HG03342 (cell line): ENCODE measurements around the gene PDZD8.

Experiments
- ATAC-seq: cut with Tn5 transposase; IDR thresholded peaks from one replicate; pipeline ENCODE4 v1.9.1; 2021; ENCODE audit warnings: mild to moderate bottlenecking, moderate library complexity; ENCODE audit not compliant: unreplicated experiment

Gene PDZD8, protein sequence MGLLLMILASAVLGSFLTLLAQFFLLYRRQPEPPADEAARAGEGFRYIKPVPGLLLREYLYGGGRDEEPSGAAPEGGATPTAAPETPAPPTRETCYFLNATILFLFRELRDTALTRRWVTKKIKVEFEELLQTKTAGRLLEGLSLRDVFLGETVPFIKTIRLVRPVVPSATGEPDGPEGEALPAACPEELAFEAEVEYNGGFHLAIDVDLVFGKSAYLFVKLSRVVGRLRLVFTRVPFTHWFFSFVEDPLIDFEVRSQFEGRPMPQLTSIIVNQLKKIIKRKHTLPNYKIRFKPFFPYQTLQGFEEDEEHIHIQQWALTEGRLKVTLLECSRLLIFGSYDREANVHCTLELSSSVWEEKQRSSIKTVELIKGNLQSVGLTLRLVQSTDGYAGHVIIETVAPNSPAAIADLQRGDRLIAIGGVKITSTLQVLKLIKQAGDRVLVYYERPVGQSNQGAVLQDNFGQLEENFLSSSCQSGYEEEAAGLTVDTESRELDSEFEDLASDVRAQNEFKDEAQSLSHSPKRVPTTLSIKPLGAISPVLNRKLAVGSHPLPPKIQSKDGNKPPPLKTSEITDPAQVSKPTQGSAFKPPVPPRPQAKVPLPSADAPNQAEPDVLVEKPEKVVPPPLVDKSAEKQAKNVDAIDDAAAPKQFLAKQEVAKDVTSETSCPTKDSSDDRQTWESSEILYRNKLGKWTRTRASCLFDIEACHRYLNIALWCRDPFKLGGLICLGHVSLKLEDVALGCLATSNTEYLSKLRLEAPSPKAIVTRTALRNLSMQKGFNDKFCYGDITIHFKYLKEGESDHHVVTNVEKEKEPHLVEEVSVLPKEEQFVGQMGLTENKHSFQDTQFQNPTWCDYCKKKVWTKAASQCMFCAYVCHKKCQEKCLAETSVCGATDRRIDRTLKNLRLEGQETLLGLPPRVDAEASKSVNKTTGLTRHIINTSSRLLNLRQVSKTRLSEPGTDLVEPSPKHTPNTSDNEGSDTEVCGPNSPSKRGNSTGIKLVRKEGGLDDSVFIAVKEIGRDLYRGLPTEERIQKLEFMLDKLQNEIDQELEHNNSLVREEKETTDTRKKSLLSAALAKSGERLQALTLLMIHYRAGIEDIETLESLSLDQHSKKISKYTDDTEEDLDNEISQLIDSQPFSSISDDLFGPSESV

DNA sequence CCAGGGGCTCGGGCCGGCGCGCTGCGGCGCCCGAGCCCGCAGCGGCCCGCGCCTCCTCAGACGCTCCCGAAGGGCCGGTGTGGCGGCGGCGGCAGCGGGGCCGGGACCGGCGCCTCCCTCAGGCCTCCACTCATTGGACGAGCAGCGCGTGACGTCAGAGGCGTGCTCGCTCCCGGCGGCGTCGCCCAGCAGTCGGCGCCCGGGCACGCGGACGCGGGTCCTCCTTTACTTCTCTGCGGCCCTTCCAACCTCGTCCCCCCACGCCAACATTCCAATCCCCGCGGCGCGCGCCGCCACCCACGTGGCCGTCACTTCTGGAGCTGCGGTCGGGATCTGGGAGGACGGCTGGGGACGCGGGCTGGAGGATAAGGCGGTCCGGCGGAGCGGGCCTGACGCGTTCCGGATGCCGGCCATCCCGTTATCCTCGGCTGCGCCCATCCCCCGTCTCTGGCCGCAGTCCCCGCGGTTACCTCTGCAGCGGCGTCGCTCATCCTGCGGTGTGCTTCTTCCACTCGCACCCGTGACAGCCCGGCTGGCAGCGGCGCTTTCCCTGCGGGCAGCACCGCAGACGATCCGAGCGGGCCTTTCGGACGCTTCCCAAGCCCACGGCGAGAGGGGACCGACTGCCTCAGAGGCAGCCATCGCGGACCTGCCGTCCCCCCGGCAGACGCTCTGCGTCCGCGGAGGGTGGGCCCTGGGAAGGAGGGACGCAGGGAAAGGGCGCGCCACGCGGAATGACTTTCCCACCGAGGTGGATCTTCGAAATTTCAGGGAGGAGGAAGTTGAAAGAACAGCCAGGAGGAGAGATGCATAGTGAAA, at the start of gene PDZD8:
PDZD8 (minus strand) TSS at position 81 of the 819 bp plus-strand sequence. CDS start 213 bp downstream, outside the sequence.
- ATAC-seq: peak; percentile 78

GRCh38 chr10:117424171-117424570, 48.9 kb upstream of the PDZD8 start:
- ATAC-seq: no peak

GRCh38 chr10:117421985-117422384, 46.7 kb upstream of the PDZD8 start:
- no peak for ATAC-seq

- ATAC-seq: no peak
These were observed 45.5 kb upstream of the PDZD8 start for GRCh38 chr10:117420768-117421167.

GRCh38 chr10:117419921-117420320, 44.7 kb upstream of the PDZD8 start:
- no peak for ATAC-seq

- no peak for ATAC-seq
These were observed 43.9 kb upstream of the PDZD8 start for GRCh38 chr10:117419159-117419558.

GRCh38 chr10:117418121-117418520, 42.9 kb upstream of the PDZD8 start:
- ATAC-seq: no peak

DNA sequence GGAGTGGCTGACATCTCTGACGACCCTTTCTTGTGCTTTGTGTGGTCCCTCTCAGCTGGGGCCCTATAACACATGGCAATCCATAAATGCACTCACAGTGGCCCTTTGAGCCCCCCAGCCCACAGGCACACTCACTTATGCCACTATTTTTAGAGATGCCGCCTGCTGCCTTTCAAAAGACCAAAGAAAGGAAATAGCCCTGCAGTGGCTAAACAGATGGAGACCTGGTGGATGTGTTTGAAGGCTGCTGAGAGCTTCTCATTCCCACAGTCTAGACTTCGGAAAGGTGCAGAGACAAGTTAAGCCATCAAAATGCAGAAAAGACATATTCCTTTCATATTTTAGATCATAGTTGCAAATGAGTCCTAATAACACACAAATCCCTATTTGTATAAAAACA, 42.0 kb upstream of the PDZD8 start:
- no peak for ATAC-seq

DNA sequence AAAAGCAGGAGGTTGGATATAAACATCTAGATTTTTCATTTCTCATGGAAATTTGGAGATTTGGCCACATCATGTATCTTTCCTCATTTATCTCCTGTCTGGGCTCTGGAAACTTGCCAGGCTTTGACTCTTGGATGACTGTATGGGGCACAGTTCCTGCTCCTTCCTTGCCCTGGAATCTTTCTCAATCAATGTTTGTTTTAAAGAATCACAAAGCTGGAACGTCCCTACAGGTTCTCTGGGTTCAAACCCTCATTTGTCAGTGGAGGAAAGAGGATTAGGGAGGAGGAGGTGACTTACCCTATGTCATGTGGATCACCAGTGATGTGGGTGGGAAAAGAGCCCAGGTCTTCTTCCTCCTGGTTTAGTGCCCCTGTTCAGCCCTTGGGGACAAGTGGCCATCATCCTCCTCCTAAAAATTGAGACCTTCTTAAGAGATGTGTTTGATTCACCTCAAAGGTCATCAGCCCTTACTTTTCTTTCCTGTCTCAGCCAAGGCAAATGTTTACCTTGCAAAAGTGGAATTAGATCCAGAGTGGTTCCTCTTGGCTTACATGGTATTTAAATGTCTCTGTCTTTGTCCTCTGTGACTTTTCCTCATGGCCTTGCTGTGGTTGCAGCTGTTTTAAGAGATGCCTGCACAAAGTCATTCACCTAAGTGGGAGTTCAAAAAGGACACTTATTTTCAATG, 38.8 kb upstream of the PDZD8 start:
- no peak for ATAC-seq

DNA sequence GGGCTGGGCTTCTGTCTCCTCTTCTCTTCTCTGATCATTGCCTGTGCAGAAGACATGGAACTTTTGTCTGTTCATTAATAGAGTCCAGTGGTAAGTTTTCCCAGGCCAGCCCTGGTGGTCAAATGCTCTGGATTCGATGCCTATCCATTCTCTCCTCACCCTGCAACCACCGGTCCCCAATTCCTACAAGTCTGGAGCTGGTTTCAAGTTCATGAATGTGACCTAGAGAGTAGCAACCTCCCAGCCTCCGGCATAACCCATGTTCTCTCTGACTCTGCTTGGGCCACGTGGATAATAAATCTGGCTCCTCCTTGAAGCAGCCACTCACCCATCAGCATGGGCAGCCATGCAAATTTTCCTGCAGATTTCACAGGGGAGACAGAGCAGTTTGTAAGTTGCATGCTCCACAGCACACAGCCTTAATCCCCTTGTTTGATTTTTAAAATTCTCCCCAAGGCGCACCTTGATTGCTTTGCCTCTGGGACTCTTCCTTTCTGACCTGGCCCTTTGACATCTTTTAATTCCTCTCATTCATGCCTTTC, 37.3 kb upstream of the PDZD8 start:
- no peak for ATAC-seq

- ATAC-seq: no peak
These were observed 36.5 kb upstream of the PDZD8 start for GRCh38 chr10:117411479-117412399.

DNA sequence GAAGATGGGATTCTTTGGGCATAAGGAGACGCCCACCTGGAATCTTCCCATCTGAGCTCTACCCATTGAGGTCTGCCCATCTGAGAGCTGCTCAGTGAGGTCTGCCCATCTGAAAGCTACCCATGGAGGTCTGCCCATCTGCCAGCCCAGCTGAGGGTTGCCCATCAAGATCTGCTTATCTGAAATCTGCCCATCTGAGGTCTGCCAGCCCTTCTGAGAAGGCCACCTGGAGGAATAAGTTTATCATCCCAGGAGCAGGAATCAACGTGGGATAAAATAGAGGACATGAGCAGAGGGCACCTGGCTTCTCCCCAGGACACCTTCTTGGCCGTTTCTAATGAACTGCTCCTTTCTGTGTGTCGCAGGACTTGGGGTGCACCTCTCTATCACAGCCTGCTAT, 35.3 kb upstream of the PDZD8 start:
- no peak for ATAC-seq

DNA sequence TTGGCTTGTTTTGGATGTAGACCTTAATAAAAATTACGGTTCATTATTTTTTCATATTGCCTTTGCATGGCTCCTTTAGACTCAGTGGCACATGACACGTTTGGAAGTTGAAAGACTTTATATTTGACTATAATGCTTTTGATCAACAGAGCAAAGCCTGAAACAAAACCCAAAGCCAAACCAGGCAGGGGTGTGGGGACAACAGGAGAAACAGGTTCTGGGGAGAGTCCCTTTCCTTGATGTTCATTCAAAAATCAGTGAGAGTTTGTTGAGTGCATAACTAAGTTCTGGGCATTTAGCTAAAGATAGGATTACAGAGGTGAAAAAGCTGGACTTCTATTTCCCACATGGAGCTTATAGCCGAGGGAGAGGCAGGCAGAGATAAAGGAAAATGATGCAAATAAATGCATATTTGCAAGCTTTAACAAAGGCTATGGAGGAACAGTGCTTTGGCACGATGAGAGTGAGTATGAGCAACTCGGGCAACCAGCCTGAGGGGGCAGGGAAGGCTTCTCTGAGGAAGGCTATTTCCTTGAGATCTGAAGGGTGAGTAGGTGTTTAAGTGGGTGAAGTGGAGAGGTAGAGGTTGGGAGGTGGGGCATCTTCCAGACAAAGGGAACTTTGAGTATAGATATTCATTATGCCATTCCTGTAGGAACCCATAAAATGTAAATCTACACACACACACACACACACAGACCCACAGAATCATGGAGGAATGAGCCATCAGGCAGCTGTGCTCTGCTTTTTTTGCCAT, 34.5 kb upstream of the PDZD8 start:
- ATAC-seq: no peak

- ATAC-seq: no peak
These were observed 33.5 kb upstream of the PDZD8 start for GRCh38 chr10:117408436-117409384.

DNA sequence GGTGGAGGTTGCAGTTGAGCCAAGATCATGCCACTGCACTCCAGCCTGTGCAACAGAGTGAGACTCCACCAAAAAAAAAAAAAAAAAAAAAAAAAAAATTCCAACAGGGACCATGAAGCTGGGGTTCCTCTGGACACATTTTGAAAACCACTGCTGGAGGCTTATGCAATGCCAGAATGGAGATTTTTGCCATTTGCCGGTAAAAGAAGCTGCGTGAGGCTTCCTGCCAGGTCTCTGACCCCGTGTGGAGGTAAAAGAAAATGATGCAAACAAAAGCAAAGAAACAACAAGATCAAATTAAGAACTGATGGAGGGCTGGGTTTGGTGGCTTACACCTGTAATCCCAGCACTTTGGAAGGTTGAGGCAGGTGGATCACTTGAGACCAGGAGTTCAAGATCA, 30.5 kb upstream of the PDZD8 start:
- no peak for ATAC-seq

- ATAC-seq: no peak
These were observed 25.1 kb upstream of the PDZD8 start for GRCh38 chr10:117400329-117400728.
